Measurements from ENCODE around the gene COA3.

The COA3 gene

GRCh38 chr17:42797067-42798007 lies 1.2 kb downstream of the COA3 start:
- H3K27me3 ChIP-seq (ENCODE audit: insufficient read depth, low read depth, severe bottlenecking) = no peaks in the 10 kb centered on the region
- H3K27ac ChIP-seq = no peak overlapping the region
- peaks cover 8% of the 10 kb centered on the region for H3K9me3 ChIP-seq (ENCODE audit: severe bottlenecking)
- DNase-seq = no peak
- H3K36me3 ChIP-seq = peaks cover 18% of the 10 kb centered on the region
- TF ChIP-seq, protein P1, sequence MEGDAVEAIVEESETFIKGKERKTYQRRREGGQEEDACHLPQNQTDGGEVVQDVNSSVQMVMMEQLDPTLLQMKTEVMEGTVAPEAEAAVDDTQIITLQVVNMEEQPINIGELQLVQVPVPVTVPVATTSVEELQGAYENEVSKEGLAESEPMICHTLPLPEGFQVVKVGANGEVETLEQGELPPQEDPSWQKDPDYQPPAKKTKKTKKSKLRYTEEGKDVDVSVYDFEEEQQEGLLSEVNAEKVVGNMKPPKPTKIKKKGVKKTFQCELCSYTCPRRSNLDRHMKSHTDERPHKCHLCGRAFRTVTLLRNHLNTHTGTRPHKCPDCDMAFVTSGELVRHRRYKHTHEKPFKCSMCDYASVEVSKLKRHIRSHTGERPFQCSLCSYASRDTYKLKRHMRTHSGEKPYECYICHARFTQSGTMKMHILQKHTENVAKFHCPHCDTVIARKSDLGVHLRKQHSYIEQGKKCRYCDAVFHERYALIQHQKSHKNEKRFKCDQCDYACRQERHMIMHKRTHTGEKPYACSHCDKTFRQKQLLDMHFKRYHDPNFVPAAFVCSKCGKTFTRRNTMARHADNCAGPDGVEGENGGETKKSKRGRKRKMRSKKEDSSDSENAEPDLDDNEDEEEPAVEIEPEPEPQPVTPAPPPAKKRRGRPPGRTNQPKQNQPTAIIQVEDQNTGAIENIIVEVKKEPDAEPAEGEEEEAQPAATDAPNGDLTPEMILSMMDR (IDR thresholded peaks at IDR 0.05; ENCODE audit: low read depth, low read length) = no peak
- peak overlapping the region; percentile 94 for H3K4me3 ChIP-seq (ENCODE audit: low read depth, low read length)

GRCh38 chr17:42796066-42796758 lies 2.3 kb downstream of the COA3 start:
- TF ChIP-seq, protein P1 (IDR thresholded peaks at IDR 0.05; ENCODE audit: low read depth, low read length) = no peak
- DNase-seq = no peak
- Histone ChIP-seq H3K9me3 (ENCODE audit: severe bottlenecking) (peaks cover 8% of the 10 kb centered on the region), H3K27ac (no peak overlapping the region), H3K4me3 (ENCODE audit: low read depth, low read length) (no peak overlapping the region), H3K27me3 (ENCODE audit: insufficient read depth, low read depth, severe bottlenecking) (no peaks in the 10 kb centered on the region), H3K36me3 (peaks cover 18% of the 10 kb centered on the region)

- Histone ChIP-seq H3K4me3 (ENCODE audit: low read depth, low read length) (no peak overlapping the region), H3K27me3 (ENCODE audit: insufficient read depth, low read depth, severe bottlenecking) (no peaks in the 10 kb centered on the region), H3K27ac (no peak overlapping the region), H3K9me3 (ENCODE audit: severe bottlenecking) (peaks cover 8% of the 10 kb centered on the region), H3K36me3 (peaks cover 18% of the 10 kb centered on the region)
- TF ChIP-seq, protein P1 (IDR thresholded peaks at IDR 0.05; ENCODE audit: low read depth, low read length) = no peak
- DNase-seq = no peak
Observed at GRCh38 chr17:42795465-42795864, 3.0 kb downstream of the COA3 start.

DNA sequence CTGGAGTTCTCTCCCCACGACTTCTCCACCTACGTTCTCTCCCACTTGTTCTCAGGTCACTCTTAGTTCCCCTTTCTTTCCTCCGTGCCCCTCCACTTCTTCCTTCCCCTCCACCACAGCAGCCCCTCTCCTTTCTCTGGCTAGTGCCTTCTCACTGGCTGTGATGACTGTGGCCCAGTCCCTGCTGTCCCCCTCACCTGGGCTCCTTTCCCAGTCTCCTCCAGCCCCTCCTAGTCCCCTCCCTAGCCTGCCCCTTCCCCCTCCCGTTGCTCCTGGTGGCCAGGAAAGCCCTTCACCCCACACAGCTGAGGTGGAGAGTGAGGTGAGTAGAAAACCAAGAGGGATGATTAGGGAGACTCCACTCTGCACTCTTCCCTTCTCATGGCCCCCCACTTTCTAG lies 3.4 kb downstream of the COA3 start:
- H3K36me3 ChIP-seq = peaks cover 18% of the 10 kb centered on the region
- H3K27ac ChIP-seq = no peak overlapping the region
- peaks cover 8% of the 10 kb centered on the region for H3K9me3 ChIP-seq (ENCODE audit: severe bottlenecking)
- H3K4me3 ChIP-seq (ENCODE audit: low read depth, low read length) = no peak overlapping the region
- DNase-seq = no peak
- TF ChIP-seq, protein P1 (IDR thresholded peaks at IDR 0.05; ENCODE audit: low read depth, low read length) = no peak
- no peaks in the 10 kb centered on the region for H3K27me3 ChIP-seq (ENCODE audit: insufficient read depth, low read depth, severe bottlenecking)

DNA sequence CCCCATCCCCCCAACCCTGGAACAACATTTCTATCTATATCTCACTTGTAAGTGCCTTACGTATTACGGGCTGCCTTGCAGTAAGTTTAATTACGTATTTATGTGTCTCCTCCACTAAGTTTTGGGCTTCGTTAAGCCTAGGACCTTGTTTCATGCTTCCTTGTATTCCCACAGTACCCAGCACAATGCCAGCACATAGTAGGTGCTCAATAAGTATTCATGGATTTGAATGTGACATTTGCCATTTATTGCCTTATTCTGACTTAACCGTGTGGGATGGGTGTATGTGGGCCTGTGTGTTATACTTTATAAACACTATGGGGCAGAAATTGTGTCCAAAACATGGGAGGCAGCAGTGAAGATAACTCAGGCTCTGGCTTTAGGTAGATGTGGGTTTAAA lies 6.0 kb downstream of the COA3 start:
- Histone ChIP-seq H3K36me3 (peaks cover 15% of the 10 kb centered on the region), H3K27ac (no peak overlapping the region)
- TF ChIP-seq, protein P1 (IDR thresholded peaks at IDR 0.05; ENCODE audit: low read depth, low read length) = no peak

More for the DNA sequence above, 6.0 kb downstream of the COA3 start:
- Histone ChIP-seq H3K4me3 (ENCODE audit: low read depth, low read length) (no peak overlapping the region), H3K27me3 (ENCODE audit: insufficient read depth, low read depth, severe bottlenecking) (no peaks in the 10 kb centered on the region), H3K9me3 (ENCODE audit: severe bottlenecking) (no peaks in the 10 kb centered on the region)
- no peak for DNase-seq

Data from WERI-Rb-1 (cell line).